ENCODE measurements around the gene PDE4B.

GRCh38 chr1:65904681-65905083, 112.0 kb downstream of the PDE4B start:
- TF ChIP-seq CTCF (IDR thresholded peaks at IDR 0.05; ENCODE audit: poor library complexity, severe bottlenecking) = no peak
- no peak for TF ChIP-seq MXI1 (conservative IDR thresholded peaks at IDR 0.05; ENCODE audit: poor library complexity, severe bottlenecking)
- TF ChIP-seq SMC3 (conservative IDR thresholded peaks at IDR 0.05; ENCODE audit: poor library complexity) = no peak
- TF ChIP-seq EP300 (conservative IDR thresholded peaks at IDR 0.05; ENCODE audit: poor library complexity, severe bottlenecking) = no peak
- TF ChIP-seq EZH2 (IDR thresholded peaks at IDR 0.05; ENCODE audit: borderline replicate concordance, insufficient read depth, low read length, poor library complexity, severe bottlenecking) = no peak
- TF ChIP-seq REST (IDR thresholded peaks at IDR 0.05; ENCODE audit: borderline replicate concordance) = no peak
- TF ChIP-seq POLR2AphosphoS5 (IDR thresholded peaks at IDR 0.05) = no peak

Data from neural cell (in vitro differentiated cells).